Measurements from ENCODE around the gene PDCD6IP.

Gene PDCD6IP

GRCh38 chr3:33900440-33900808, 102.0 kb downstream of the PDCD6IP start:
- DNase-seq: no peak

GRCh38 chr3:33900809-33901505, 102.5 kb downstream of the PDCD6IP start:
- no peak for DNase-seq

GRCh38 chr3:33901862-33902563, 103.6 kb downstream of the PDCD6IP start:
- no peak for DNase-seq

GRCh38 chr3:33904730-33905129, 106.3 kb downstream of the PDCD6IP start:
- DNase-seq: no peak

GRCh38 chr3:33908250-33908851, 109.9 kb downstream of the PDCD6IP start:
- DNase-seq: no peak

- no peak for DNase-seq
These were observed 111.1 kb downstream of the PDCD6IP start for GRCh38 chr3:33909547-33909946.

GRCh38 chr3:33910031-33910430, 111.6 kb downstream of the PDCD6IP start:
- DNase-seq: no peak

GRCh38 chr3:33911525-33912322, 113.3 kb downstream of the PDCD6IP start:
- no peak for DNase-seq

GRCh38 chr3:33914212-33914611, 115.8 kb downstream of the PDCD6IP start:
- no peak for DNase-seq

GRCh38 chr3:33914731-33915379, 116.4 kb downstream of the PDCD6IP start:
- DNase-seq: no peak

- no peak for DNase-seq
These were observed 117.5 kb downstream of the PDCD6IP start for GRCh38 chr3:33915796-33916546.

GRCh38 chr3:33918126-33918756, 119.8 kb downstream of the PDCD6IP start:
- DNase-seq: no peak

Measured in activated CD4-positive, alpha-beta T cell treated with anti-CD3 and anti-CD28 coated beads for 4 hours (primary cell).